GM20000 (cell line): ENCODE data around the gene ZRANB3.

Experiments
- DNase-seq: peaks from one replicate; pipeline ENCODE4 v3.0.0; 2012; ENCODE audit warnings: low spot score
- CTCF ChIP-seq: IDR thresholded peaks from 2 replicates; pipeline ENCODE4 v1.5.1; 2012; ENCODE audit warnings: mild to moderate bottlenecking, control low read depth; ENCODE audit errors: extremely low read depth, missing control alignments

Gene ZRANB3

GRCh38 chr2:135335256-135335655, 195.8 kb downstream of the ZRANB3 start:
- no peak for TF ChIP-seq CTCF

GRCh38 chr2:135327146-135327545, 203.9 kb downstream of the ZRANB3 start:
- no peak for TF ChIP-seq CTCF
- no peak for DNase-seq

More at GRCh38 chr2:135335256-135335655, 195.8 kb downstream of the ZRANB3 start:
- DNase-seq = no peak

GRCh38 chr2:135320465-135321355, 210.3 kb downstream of the ZRANB3 start:
- no peak for TF ChIP-seq CTCF
- no peak for DNase-seq

- no peak for DNase-seq
- TF ChIP-seq CTCF = no peak
Measured at GRCh38 chr2:135318808-135319207, 212.2 kb downstream of the ZRANB3 start.

GRCh38 chr2:135317375-135317774, 213.6 kb downstream of the ZRANB3 start:
- TF ChIP-seq CTCF = no peak
- DNase-seq = no peak

- no peak for DNase-seq
- TF ChIP-seq CTCF = no peak
Measured at GRCh38 chr2:135311962-135312361, 219.1 kb downstream of the ZRANB3 start.

- no peak for TF ChIP-seq CTCF
- DNase-seq = no peak
Measured at GRCh38 chr2:135311268-135311667, 219.8 kb downstream of the ZRANB3 start.
